T-helper 2 cell treated with Interferon-gamma antibody and Interleukin-4, amounts not matched to agents 100 ng/mL and 5 ng/mL, for 36 hours (primary cell): ENCODE results near the gene FAM217A. TPM values are rescaled to one million over a fixed set of nuclear protein-coding genes. Genes with fewer than 3 reads are reported as not detected.
"Not testable (repeated sequence)": the region's sequence is repeated elsewhere in the genome, so short reads cannot be mapped to it uniquely, and the experiment has no call there.

Experiments
- intact Hi-C: fragments of 100-400 bp; cut with micrococcal nuclease; formaldehyde crosslinking; loops from one replicate; pipeline ENCODE4 v1.15.1; 2023
- total RNA-seq: library from RNA; stranded (reverse); gene quantifications from 2 replicates; pipeline ENCODE4 v1.2.3, GENCODE V29; 2022

The FAM217A gene, protein sequence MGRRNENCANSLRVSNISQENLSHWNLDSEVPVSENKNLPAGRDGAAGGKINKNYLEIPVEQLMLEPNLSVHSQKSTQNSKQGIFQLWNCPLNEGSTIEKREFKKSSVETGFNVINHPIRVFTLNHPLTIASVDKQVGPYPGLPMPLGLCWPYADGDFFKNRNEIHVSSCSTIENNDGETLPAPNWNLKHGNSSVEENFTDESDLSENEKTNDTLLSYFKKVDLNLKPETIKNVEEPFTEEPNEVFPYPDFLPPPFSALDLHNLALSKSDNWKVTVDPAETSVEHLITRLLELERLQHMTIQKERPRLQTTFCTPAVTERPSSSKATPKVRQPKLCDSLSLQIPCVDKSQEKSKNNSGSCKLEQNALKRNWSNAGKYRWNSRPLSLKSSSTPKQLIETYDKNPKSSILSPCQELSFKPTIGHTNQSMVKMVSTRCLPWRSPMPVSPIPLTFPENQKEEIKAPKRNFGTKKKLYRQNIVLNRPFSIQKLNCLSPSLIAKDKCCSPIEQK
- total RNA-seq, result not detected in 2 replicates

DNA sequence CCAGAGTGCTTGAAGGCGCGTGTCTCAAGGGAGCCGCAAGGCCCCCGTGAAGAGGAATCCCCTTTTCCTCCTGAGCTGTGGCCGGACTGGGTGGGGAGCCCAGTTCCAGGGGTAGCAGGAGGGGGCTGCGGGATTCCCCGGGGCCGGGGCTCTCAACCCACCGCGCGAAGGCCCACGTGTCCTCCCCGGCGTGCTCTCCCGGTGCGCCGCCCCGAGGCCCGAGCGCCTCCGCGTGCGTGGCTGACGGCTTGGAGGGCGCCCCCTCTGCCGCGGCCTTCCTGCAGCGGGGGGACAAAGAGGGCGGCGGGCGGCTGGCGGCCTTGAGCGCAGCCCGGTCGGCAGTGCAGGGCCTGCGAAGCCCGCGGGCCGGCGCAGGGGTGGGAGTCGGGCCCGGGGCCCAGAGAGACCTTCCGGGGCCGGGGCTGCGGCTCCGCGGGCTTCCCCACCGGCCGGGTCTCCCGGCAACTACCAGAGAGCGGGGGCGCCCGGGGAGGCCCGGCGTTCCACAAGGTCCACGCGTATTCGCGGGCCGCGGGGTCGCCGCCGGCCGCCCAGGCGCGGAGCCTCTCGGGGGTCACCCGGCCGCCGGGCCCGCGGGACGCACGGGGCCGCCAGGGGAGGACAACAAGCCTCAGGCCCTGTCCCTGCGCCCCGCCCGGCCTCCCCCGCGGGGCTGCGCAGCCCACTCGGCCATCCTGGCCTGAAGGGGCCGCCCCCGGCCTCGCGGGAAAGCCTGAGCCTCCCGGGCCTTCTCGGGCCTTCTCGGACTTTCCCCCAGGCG is at the start of gene FAM217A:
Gene FAM217A (minus strand): TSS at position 447 of the 781 bp plus-strand sequence. CDS start 1,723 bp downstream, outside the sequence.
- intact Hi-C loops, result no loop called here

DNA sequence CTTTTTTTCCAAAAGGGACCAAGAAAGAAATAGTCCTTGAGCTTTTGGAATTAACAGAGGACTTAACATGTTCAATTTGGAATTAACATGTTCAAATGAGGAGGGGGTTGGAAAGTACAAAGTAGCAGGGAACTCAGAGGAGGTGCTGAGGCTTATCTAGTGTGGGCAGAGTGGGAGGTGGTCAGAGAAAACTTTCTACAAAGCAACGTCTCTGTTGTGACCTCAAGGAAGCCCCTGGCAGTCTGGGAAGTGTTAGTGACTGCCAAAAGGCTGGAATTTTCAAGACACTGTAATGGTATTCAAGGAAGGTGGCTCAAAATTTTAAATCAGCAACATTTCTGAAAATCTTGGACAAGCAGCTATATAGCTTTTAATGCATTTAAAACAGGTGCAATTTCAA is 49.1 kb upstream of the FAM217A start:
- intact Hi-C loops, result no loop called here

DNA sequence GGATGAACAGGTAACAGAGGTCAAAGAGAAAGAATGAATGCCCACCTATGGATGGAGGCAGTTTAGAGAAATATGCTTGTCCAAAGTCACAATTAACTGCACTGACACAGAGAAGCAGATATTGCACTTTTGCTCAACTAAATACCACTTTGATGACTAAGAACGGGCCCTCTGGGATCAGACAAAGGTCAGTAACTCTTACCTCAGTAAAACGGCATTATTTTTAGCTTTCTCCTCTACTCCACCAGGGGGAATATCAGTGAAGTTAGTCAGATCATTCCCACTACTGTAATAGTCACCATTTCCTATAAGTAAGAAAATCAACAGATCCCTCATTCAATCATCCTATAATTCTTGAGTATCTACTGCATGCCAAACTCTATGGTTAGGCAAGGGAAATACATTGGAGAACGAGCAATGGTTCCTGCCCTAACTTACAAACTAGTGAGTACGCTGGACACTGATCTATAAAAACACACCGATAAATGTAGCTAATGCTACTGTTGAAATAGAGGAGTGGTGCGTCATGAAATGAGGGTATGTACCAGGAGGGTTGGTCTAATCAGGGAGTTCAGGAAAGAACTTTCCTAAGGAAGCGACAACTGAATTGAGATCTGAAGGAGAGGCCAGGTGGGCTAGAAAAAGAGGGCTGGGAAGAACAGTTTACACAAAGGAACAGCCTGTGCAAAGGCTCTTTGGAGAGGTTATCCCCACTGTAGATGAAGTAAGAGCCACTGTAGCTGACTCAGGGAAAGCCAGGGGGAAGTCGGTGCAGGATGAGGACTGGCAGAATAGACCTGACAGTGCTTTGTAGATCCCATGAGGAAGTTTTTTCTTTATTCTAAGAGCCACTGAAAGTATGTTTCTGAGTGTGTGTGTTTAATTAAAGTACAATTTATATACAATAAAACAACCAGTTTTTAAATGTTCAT is 47.3 kb upstream of the FAM217A start:
- intact Hi-C loops, result loop anchor here (1.0 kb wide), 1 partner anchor 30 kb away; no protein-coding TSS in a partner anchor

DNA sequence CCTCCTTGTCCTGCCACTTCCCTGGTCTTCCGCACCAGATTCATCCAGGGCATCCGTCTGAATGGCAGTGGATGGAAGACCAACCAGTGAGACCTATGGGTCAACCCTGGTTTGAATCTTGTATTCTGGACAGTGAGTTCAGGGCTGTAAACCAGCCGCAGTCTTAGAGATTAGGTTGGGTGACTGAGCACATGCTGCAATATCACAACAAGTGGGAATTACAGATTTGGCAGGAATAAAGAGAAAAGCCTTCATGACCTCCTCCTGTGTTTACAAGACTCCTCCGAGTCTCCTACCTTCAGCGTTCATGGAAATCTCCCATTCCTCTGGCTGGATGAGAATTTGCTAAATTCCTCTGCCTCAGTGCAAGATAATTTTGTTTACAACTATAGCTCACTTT is 46.6 kb upstream of the FAM217A start:
- intact Hi-C loops, result no loop called here

DNA sequence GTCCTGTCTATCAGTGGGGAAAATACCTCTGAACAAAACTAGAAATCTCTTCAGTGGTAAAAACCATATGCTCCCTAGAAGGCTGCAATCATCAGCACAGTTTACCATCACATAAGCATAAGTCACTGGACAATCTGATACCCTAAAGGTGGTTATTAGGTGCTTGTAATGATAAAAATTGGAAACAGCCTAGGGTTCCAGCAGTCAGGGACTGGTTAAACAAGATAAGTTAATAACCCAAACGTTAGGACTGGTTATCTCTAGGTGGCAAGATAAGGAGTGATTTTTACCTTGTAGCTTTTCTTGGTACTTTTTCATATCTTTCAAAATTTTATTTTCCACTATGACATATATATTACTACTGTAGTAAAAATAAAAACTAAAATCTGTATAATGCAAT is 45.4 kb upstream of the FAM217A start:
- intact Hi-C loops, result no loop called here

DNA sequence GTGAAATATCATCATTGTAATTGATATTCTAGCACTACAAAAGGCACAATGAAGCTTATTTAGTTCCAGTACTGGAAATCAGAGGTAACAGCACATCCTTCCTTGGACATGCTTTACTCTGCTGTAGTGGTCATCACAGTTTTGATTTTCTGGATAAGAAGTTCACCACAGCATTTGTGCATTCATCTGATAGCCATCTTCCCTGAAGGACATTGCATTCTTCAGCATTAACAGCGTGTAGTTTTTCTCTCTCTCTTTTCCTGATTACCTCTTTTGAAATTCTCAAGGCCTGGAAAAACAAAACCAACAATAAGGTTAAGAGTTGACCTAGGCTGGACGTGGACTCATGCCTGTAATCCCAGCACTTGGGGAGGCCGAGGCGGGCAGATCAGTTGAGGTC is 36.8 kb upstream of the FAM217A start:
- intact Hi-C loops, result no loop called here

DNA sequence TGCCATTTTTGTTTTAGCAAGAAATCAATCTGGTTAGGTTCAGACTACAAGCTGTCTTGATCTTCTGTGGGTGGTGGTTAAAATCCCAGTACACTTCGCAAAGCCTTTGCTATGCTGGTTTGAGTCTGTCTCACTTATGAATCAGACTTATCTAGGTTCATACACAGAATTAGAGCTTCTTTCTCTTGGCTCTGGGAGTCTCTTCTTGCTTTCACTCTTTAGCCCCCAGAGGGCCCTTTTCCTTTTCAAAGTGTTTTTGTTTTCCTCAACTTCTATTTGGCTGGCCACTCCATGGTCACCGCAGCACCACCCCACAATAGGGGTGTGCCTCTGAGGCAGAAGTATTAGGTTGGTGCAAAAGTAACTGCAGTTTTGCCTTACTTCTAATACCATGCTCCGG is 35.2 kb upstream of the FAM217A start:
- intact Hi-C loops, result no loop called here

DNA sequence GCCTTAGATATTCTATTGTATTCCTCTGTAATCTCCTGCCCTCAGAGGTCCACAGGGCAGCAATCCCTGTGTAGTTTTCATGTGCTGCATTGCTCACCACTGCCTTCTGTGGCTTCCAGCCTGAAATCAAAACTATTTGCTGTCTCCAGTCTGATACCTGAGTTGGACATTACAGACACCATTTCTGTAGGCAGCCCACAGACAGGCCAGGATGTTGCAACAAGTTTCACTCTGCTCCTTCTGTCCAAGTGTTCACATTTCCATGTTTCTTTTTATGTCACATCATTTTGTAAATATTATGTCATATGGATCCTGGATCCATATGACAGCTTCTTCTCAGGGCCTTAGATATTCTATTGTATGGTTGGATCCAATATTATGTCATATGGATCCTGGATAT is 34.7 kb upstream of the FAM217A start:
- intact Hi-C loops, result no loop called here

DNA sequence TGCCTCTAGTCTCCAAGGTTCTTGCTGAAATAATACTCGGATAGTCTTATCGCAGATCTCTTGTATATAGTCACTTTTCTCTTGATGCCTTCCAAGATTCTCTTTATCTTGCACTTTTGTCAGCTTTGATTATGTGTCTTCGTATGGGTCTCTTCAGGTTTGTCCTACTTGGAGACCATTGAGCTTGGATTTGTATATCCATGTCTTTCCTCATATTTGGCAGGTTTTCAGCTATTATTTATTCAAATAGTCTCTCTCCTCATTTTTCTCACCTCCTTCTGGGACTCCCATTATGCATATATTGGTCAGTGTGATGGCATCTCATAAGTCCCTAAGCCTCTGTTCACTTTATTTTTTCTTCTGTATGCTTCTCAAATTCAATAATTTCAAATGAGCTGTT is 33.4 kb upstream of the FAM217A start:
- intact Hi-C loops, result no loop called here

DNA sequence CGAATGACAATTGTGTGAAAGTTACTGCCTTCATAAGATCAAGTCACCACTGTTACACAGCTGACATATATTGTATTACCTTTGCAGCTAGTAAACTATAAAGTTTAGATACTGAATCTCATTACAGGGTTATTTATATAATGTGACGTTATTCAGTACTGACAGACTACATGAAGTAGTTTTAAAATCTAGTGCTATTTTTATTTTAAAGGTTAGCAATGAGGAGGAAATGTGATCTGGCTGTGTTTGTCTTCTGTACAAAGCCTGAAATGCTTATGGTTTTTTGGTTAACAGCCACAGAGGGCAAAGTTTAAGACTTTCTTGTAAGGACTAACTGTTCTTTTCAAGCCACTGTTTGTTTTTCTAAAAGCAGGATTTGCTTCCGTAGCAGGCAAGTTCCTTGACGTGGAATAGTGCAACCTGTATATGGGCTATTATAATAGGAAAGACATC is 30.5 kb upstream of the FAM217A start:
- intact Hi-C loops, result not testable (repeated sequence)

DNA sequence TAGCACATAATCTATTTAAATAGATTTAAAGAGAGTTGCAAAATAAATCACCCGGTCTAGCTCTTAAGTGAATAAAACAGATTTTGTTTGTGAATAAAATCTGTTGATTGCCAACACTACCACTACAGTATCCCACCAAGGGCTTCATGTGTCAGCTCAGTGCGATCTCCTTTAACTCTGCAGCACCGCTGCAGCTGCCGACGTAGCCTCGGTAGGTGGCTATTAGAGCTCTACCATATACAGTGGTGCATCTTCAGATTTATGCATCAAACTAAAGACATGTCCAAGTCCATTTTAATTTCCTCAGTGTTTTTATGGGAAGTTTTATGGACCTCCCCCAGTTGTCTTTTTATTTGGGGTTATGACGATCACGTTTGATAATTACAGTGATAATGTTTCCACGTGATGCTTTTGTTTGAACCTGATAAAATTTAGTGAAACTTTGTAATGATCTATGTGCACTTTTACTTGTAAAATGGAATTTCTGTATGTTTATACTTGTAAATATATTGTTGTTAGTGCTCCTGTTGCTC is 29.7 kb upstream of the FAM217A start:
- intact Hi-C loops, result no loop called here

DNA sequence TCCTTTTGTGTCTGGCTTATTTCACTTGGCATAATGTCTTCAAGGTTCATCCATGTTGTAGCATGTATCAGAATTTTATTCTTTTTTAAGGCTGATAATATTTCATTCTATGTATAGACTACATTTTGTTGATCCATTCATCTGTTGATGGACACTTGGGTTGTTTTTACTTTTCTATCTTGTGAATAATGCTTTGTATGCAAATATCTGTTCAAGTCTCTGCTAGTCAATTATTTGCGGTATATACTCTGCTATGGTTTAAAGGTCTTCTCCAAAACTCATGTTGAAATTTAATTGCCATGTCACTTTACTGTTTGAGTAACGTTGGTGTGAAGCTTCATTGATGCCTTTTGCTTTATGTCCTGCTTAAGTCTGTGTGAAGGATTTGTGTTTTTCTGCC is 28.9 kb upstream of the FAM217A start:
- intact Hi-C loops, result no loop called here

DNA sequence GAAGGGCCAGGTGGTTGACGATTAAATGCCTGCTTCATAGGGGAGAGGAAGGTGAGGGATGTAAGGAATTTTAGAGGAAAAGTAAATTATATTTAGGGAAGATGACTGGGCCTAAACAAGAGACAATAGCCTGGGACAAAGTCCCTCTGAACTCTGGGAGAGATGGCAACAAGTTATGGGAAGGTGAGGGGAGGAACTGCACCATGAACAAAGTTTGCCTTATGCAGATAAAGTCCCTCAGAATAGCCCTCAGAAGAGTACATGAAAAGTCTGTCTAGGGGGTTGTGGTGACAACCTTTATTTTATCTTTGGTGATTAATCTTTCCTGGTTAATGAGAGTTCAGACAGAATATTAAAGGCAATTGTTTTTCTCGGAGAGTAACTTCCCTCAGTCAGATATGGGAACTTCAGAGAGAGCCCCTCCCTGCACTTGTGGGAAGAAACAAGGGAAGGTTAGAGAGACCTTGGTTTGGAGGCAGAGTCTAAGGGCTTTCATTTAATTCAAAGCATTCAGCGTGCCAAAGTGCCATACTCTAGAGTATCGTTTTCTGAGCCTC is 27.1 kb upstream of the FAM217A start:
- intact Hi-C loops, result no loop called here

DNA sequence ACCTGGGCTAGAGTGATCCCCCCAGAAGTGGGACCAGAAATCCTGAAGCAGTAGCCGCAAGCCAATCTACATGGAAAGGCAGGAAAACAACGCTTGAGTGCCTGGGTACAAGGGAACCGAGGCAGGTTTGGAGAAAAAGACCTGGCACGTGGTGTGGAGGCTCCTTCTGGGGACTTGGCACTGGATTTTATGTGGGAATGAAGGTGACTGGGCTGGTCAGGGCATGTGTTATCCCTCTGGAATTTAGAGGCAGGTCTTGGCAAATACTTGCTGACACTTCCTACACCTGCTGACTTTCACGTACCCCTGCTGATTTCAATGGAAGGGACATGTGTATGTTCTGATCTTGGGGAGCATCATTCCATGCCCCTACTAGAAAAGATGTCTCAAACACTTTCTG is 25.0 kb upstream of the FAM217A start:
- intact Hi-C loops, result no loop called here

DNA sequence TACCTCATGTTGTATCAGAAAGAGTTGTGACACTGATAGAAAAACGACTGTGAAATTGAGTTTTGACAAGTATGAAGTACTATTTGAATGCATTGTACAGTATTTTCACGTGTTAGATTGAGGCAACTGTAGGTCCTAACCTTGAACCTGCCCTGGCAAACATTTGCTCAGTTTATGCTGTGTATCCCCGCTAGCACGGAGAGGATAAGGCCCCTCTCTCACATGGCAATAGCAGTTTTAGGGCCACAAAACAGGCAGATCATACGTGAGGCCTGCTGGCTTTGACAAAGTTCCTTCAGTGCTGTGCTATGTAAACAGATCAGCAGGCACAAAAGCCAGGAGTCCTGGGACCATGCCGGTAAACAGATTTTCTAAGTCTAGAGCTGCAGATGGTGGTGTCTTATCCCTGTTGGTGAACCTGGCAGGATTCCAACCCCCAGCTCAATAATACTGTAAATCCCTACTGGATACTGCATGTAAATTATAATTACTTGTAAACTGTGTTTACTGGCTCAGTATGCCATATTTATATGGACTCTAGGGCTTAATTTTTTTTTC is 23.8 kb upstream of the FAM217A start:
- intact Hi-C loops, result no loop called here

DNA sequence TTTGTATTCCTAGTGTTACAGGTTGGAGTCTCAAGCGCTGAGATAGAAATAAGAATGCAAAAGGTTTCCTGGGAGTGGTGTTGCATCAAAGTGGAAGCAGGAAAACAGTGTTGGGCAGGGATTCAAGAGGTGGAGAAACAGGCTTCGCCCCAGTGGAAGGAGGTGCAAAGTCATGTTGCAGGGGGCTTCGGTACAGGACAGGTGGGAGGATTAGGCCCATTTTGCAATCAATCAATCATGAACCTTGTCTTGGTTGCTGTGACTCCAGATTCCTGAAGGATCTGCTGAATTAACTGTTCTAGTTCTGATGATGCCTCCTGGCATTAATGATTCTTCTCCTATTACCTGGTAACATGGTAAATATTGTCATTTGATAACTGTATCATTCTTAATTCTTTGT is 22.4 kb upstream of the FAM217A start:
- intact Hi-C loops, result no loop called here

DNA sequence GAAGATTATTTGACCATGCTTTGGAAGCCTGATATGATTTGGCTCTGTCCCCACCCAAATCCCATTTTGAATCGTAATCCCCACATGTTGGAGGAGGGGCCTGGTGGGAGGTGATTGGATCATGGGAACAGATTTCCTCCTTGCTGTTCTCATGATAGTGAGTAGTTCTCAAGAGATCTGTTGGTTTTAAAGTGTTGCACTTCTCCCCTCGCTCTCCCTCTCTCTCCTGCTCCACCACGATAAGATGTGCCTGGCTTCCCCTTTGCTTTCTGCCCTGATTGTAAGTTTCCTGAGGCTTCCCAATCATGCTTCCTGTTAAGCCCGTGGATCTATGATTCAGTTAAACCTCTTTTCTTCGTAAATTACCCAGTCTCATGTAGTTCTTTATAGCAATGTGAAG is 21.7 kb upstream of the FAM217A start:
- intact Hi-C loops, result no loop called here

DNA sequence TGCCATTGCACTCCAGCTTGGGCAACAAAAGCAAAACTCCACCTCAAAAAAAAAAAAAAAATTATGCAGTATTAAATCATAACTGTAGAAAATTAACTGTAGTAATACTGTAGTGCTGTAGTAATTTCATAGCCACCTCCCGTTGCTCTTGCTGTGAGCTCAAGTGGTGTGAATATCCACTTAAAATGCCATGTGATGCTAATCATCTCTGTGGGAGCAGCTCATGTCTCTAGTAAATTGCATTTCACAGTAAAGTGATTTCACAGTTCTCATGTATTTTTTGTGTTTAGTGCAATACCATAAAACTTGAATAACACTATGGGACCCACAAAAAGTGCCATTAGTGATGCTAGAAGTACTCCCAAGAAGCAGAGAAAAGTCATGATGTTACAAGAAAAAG is 14.4 kb upstream of the FAM217A start:
- intact Hi-C loops, result no loop called here

DNA sequence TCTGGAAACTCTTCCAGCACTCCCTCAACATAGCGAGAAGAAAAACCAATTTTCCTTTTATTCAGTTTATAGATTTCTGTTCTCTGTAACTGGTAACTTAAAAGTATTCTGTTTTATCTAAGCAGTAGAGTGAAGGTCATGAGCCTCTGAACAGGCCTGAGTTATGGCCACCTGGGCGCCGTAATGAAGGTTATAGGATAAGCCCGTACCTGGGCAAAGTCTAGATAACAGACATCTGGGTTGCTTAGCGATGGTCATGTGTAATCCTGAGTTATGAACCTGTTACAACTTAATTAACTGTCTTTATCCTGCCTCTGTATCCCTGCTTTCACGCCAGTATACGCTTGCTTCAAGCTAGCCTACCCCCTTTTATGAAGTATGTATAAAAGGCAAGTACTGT is 13.0 kb upstream of the FAM217A start:
- intact Hi-C loops, result no loop called here

DNA sequence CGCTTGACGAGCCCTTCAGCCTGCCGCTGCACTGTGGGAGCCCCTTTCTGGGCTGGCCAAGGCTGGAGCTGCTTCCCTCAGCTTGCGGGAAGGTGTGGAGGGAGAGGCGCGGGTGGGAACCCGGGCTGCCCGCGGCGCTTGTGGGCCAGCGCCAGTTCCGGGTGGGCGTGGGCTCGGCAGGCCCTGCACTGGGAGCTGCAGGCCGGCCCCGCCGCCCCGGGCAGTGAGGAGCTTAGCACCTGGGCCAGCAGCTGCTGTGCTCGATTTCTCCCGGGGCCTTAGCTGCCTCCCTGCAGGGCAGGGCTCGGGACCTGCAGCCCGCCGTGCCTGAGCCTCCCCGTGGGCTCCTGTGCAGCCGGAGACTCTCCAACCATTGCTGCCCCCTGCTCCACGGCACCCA is 11.1 kb upstream of the FAM217A start:
- intact Hi-C loops, result not testable (repeated sequence)
